Measurements from ENCODE around the gene GADD45G. TPM values are rescaled to one million over a fixed set of nuclear protein-coding genes. Genes with fewer than 3 reads are reported as not detected.

Gene GADD45G
- total RNA-seq, 2 donors from 2014 or later = 80.0 to 294 TPM

DNA sequence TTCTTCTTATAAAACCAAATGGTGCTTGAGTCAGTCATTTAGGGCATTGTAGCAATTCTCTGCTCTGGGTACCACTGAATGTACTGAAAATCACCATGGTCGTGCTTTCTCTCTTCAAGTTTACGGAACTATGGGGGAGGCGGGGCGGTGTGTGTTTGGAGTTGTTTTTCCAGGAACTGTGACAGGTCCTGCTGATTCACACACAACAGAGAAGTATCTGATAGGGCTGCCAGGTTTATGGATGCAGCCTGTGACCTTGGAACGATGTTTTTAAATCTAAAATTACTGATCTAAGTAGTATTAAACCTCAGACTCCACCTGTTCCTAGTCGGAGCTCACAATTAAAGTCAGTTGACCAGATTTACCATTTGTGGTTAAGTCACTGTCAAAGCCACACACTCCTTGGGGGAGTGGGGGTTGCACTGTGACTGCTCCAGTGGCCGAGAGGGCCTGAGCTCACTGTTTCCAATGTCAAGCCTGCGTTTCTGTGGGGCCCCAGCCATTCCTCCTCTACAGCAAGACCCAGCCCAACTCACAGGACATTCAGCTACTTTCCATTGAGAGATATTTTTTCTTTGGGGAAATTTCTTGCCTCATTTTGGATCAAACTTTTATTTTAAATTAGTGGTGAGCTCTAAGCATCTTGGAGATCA is 44.4 kb downstream of the GADD45G start:
- Histone ChIP-seq H3K27me3 (no peaks in the 10 kb centered on the region), H3K36me3 (no peaks in the 10 kb centered on the region), H3K4me1 (no peaks in the 10 kb centered on the region), H3K9me3 (no peaks in the 10 kb centered on the region), H3K4me3 (no peak overlapping the region), H3K27ac (no peak overlapping the region)
- DNase-seq (ENCODE audit: low spot score) = no peak
- TF ChIP-seq, protein P1, sequence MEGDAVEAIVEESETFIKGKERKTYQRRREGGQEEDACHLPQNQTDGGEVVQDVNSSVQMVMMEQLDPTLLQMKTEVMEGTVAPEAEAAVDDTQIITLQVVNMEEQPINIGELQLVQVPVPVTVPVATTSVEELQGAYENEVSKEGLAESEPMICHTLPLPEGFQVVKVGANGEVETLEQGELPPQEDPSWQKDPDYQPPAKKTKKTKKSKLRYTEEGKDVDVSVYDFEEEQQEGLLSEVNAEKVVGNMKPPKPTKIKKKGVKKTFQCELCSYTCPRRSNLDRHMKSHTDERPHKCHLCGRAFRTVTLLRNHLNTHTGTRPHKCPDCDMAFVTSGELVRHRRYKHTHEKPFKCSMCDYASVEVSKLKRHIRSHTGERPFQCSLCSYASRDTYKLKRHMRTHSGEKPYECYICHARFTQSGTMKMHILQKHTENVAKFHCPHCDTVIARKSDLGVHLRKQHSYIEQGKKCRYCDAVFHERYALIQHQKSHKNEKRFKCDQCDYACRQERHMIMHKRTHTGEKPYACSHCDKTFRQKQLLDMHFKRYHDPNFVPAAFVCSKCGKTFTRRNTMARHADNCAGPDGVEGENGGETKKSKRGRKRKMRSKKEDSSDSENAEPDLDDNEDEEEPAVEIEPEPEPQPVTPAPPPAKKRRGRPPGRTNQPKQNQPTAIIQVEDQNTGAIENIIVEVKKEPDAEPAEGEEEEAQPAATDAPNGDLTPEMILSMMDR (IDR thresholded peaks at IDR 0.05) = no peak

DNA sequence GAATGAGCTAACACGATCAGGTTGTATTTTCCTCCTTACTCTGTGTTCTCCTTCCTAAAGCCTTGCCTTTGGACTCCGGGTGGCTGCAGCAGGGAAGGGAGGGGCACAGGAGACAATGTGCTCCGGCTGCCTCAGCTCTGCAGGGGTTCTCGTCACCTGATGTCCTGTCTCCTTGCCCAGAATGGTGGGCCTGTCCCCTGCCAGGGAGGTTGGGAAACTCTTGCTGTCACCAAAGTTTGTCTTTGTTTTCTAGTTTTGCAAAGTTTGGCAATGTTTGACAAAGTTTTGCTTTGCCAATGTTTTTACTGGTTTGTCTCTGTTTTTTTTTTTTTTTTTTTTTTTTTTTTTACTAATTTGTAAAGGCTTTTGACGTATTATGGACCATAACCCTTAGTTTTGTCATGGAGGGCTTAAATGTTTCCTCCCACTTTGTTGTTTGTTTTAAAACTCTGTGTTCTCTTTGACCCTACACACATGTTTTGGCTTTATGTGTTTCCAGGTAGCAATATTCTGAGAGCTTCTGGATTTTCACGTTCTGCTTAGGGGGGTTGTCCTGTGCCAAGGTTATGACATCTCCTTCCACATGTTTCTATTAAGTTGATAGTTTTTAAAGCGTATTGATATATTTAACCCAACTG is 49.3 kb downstream of the GADD45G start:
- DNase-seq (ENCODE audit: low spot score) = no peak
- Histone ChIP-seq H3K9me3 (no peaks in the 10 kb centered on the region), H3K36me3 (no peaks in the 10 kb centered on the region), H3K27ac (no peak overlapping the region), H3K4me1 (no peaks in the 10 kb centered on the region), H3K27me3 (no peaks in the 10 kb centered on the region), H3K4me3 (no peak overlapping the region)
- TF ChIP-seq, protein P1 (IDR thresholded peaks at IDR 0.05) = no peak

DNA sequence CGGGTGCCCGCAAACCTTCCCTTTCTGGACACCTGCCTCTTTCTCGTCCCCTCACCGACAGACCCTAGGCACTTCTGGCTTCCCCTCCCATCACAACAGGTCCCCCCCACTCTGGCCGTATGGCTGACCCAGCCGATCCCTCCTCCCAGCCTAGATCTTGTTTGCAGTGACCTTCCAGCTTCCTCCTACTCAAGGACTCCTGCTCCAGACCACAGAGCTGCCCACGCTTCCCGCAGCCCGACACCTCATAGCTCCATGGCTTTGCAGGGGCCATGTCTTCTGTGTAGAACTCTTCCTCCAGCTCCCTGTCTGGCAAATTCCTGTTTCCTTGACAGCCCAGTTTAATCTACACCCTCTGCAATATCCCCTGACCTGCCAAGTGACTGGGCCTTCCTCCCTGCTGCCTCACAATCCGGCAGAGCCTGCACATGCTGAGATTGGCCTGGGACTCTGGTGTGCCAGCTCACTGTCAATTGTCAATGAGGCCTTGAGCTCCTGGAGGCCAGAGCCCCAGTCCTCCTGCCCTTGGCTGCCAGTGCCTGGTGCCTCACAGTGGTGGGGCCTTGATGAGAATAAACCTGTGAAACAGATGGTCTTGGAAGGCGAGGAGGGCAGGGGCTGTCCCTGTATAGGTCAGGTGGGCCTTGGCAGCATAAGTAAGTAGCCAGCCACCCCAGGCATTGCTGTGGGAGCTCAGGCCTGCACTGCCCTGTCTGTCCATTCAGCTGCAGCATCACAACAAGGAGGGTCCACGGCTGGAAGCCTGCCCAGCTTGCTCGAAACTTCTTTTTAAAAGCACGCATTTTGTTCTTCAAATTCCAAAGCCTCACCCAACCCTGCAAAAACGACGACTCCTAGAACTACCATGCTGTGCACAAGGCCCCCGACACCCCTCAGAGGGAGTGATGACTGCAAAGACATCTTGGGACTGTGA is 50.5 kb downstream of the GADD45G start:
- no peak overlapping the region for H3K27ac ChIP-seq
- TF ChIP-seq, protein P1 (IDR thresholded peaks at IDR 0.05) = no peak
- no peak overlapping the region for H3K4me3 ChIP-seq
- DNase-seq (ENCODE audit: low spot score) = no peak
- no peaks in the 10 kb centered on the region for H3K27me3 ChIP-seq
- no peaks in the 10 kb centered on the region for H3K4me1 ChIP-seq
- H3K36me3 ChIP-seq = no peaks in the 10 kb centered on the region
- H3K9me3 ChIP-seq = no peaks in the 10 kb centered on the region

Other genes with a start within 250 kb of the GADD45G start
- gene SEMA4D, start 106.9 kb upstream of the GADD45G start, total RNA-seq = 10 to 100 TPM; 14.6 to 22.1 TPM